ENCODE data around the gene PCNX3. TPM values are rescaled to one million over a fixed set of nuclear protein-coding genes. Genes with fewer than 3 reads are reported as not detected.
A peak's percentile ranks its signal among the peaks of the same experiment; 100 is the strongest.

Gene PCNX3
- total RNA-seq, 1 donor from 2014 or later = 45.6 TPM

DNA sequence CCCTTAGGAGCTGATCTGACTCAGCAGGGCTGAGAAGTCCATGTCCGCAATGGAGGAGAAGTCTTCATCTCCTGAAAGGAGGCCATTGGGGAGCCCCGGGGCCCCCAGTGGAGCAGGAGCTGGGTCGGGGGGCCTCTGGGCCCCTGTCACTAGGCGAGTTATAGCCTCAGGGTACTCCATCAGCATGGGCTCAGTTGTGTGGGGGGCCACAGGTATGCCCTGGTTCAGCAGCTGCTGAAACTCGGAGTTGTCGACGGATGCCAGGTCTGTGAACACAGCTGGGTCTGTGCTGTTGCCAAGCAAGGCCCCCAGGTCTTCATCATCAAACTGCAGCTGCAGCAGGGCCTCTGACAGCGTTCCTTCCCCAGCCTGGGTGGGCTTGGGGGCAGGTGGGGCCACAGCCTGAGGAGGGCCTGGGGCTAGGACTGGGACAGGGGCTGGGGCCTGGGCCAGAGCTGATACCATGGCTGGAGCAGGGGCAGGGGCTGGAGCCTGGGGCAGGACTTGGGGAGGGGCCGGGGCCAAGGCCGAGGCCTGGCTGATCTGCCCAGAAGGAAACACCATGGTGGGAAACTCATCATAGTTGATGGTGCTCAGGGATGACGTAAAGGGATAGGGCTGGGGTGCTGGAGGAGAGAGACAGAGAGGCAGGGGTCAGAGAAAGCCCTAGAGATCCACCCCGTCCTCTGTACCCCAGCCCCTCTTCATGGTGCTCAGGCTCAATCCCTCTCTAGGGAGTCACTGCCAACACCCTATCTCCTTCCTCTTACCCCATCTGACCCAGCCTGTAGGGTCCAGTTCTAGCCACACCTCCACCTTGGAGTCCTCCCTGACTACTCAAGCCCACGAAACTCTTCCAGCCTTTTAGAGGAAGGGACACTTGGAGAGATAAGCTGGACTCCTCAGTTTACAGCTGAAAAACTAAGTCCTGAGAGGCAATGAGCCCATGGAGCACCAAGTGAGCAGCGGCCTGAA is 39.1 kb downstream of the PCNX3 start:
- Histone ChIP-seq H3K79me2 (ENCODE audit: insufficient read depth, low read length) (peaks cover 24% of the 10 kb centered on the region), H3K4me3 (ENCODE audit: insufficient read depth, low read depth, low read length) (no peak overlapping the region), H3K27me3 (ENCODE audit: insufficient read depth, low read length) (no peaks in the 10 kb centered on the region), H3K9me3 (ENCODE audit: insufficient read depth, low read depth, low read length) (no peaks in the 10 kb centered on the region), H3K27ac (ENCODE audit: low read depth, low read length) (no peak overlapping the region), H4K20me1 (ENCODE audit: insufficient read depth, low read length) (peaks cover 31% of the 10 kb centered on the region), H3K36me3 (ENCODE audit: insufficient read depth, low read length) (peaks cover 37% of the 10 kb centered on the region), H3K9ac (ENCODE audit: low read length) (no peak overlapping the region), H2AFZ (ENCODE audit: low read depth, low read length) (no peak overlapping the region), H3K4me2 (ENCODE audit: low read length) (no peak overlapping the region), H3K4me1 (ENCODE audit: insufficient read depth, low read length) (peaks cover 17% of the 10 kb centered on the region)
- FAIRE-seq (no peak), DNase-seq (ENCODE audit: low read depth) (no peak)
- Mint-ChIP-seq H3K4me1 (ENCODE audit: low read depth, unreplicated experiment) (peaks cover 20% of the 10 kb centered on the region), H3K9me3 (ENCODE audit: unreplicated experiment) (peaks cover 2% of the 10 kb centered on the region), H3K27me3 (ENCODE audit: low read depth, unreplicated experiment) (no peaks in the 10 kb centered on the region), H3K4me3 (ENCODE audit: unreplicated experiment) (no peak overlapping the region), H3K36me3 (ENCODE audit: low read depth, unreplicated experiment) (peaks cover 36% of the 10 kb centered on the region), H3K27ac (ENCODE audit: unreplicated experiment) (peak overlapping the region; percentile 47)
- no peak for TF ChIP-seq EZH2 (IDR thresholded peaks at IDR 0.05; ENCODE audit: insufficient read depth, low read length)
- TF ChIP-seq, protein P1, sequence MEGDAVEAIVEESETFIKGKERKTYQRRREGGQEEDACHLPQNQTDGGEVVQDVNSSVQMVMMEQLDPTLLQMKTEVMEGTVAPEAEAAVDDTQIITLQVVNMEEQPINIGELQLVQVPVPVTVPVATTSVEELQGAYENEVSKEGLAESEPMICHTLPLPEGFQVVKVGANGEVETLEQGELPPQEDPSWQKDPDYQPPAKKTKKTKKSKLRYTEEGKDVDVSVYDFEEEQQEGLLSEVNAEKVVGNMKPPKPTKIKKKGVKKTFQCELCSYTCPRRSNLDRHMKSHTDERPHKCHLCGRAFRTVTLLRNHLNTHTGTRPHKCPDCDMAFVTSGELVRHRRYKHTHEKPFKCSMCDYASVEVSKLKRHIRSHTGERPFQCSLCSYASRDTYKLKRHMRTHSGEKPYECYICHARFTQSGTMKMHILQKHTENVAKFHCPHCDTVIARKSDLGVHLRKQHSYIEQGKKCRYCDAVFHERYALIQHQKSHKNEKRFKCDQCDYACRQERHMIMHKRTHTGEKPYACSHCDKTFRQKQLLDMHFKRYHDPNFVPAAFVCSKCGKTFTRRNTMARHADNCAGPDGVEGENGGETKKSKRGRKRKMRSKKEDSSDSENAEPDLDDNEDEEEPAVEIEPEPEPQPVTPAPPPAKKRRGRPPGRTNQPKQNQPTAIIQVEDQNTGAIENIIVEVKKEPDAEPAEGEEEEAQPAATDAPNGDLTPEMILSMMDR (IDR thresholded peaks at IDR 0.05; ENCODE audit: insufficient read depth, low read depth, low read length) = no peak

DNA sequence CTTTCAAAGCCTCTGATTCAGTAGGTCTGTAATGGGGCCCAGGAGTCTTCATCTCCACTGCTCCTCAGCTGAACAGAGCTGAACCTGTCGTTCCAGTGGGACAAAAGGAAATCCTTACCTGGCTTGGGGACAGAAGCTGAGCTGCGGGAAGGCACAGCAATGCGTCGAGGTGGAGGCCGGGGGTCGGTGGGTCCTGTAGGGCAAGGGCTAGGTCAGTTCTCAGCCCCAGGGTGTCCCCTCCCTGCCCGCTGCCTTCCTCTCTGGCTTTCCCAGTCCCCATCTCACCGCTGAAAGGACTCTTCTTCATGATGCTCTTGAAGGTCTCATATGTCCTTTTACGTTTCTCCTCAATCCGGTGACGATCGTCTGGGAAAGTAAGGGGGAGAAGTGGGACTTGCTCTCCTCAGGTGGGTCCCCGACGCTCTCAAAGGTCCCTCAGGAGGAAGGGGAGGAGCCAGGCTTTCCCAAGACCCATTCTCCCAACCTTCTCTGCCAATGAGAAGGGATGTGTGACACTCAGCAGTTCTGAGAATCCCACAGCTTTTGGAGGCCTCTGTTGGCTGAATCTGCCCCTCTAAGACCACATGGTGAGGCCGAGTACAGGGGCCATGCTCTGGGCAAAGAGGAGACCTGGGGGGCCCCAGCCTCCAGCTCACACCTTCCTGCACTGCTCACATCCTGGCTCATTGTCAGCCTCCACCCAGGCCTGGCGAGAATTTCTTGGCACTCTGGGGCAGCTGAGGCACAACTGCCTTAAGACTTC is 40.2 kb downstream of the PCNX3 start:
- DNase-seq (ENCODE audit: low read depth) = no peak
- Histone ChIP-seq H3K36me3 (ENCODE audit: insufficient read depth, low read length) (peaks cover 46% of the 10 kb centered on the region), H3K27me3 (ENCODE audit: insufficient read depth, low read length) (no peaks in the 10 kb centered on the region), H2AFZ (ENCODE audit: low read depth, low read length) (no peak overlapping the region), H4K20me1 (ENCODE audit: insufficient read depth, low read length) (peaks cover 39% of the 10 kb centered on the region), H3K79me2 (ENCODE audit: insufficient read depth, low read length) (peaks cover 32% of the 10 kb centered on the region), H3K27ac (ENCODE audit: low read depth, low read length) (no peak overlapping the region), H3K4me1 (ENCODE audit: insufficient read depth, low read length) (peaks cover 17% of the 10 kb centered on the region), H3K4me2 (ENCODE audit: low read length) (no peak overlapping the region), H3K9me3 (ENCODE audit: insufficient read depth, low read depth, low read length) (no peaks in the 10 kb centered on the region), H3K9ac (ENCODE audit: low read length) (no peak overlapping the region), H3K4me3 (ENCODE audit: insufficient read depth, low read depth, low read length) (no peak overlapping the region)
- H3K27ac Mint-ChIP-seq (ENCODE audit: unreplicated experiment) = peak overlapping the region; percentile 77
- peaks cover 38% of the 10 kb centered on the region for H3K36me3 Mint-ChIP-seq (ENCODE audit: low read depth, unreplicated experiment)
- peaks cover 2% of the 10 kb centered on the region for H3K9me3 Mint-ChIP-seq (ENCODE audit: unreplicated experiment)
- no peak overlapping the region for H3K4me3 Mint-ChIP-seq (ENCODE audit: unreplicated experiment)
- peaks cover 22% of the 10 kb centered on the region for H3K4me1 Mint-ChIP-seq (ENCODE audit: low read depth, unreplicated experiment)
- TF ChIP-seq, protein P1 (IDR thresholded peaks at IDR 0.05; ENCODE audit: insufficient read depth, low read depth, low read length) = no peak
- TF ChIP-seq EZH2 (IDR thresholded peaks at IDR 0.05; ENCODE audit: insufficient read depth, low read length) = no peak
- no peaks in the 10 kb centered on the region for H3K27me3 Mint-ChIP-seq (ENCODE audit: low read depth, unreplicated experiment)
- FAIRE-seq = no peak
